Measurements from ENCODE around the gene ORMDL3. TPM values are rescaled to one million over a fixed set of nuclear protein-coding genes. Genes with fewer than 3 reads are reported as not detected.
A peak's percentile ranks its signal among the peaks of the same experiment; 100 is the strongest.

Gene ORMDL3
- total RNA-seq, 1 experiment from 2014 or later = 18.0 TPM

- Histone ChIP-seq H3K27me3 (replicated peaks; ENCODE audit: insufficient read depth, low read depth, low read length, poor library complexity) (no peaks in the 10 kb centered on the region), H3K36me3 (ENCODE audit: insufficient read depth, low read length, poor library complexity, severe bottlenecking) (no peaks in the 10 kb centered on the region), H3K27ac (ENCODE audit: low read depth, low read length, poor library complexity, severe bottlenecking) (no peak overlapping the region), H3K9me3 (ENCODE audit: low read depth, low read length, poor library complexity, severe bottlenecking) (no peaks in the 10 kb centered on the region), H3K4me3 (ENCODE audit: low read depth, low read length, poor library complexity, severe bottlenecking) (no peak overlapping the region), H3K4me1 (ENCODE audit: insufficient read depth, low read length, poor library complexity, severe bottlenecking) (no peaks in the 10 kb centered on the region)
- TF ChIP-seq EZH2 (IDR thresholded peaks at IDR 0.05; ENCODE audit: borderline replicate concordance, low read depth, low read length, poor library complexity, severe bottlenecking) (no peak), CTCF (conservative IDR thresholded peaks at IDR 0.05; ENCODE audit: low read depth, low read length) (no peak)
- ChIA-PET CTCF (no interaction called here), POLR2A (ENCODE audit: low non-redundant PET) (no interaction called here)
- no peak for DNase-seq (ENCODE audit: low spot score)
- intact Hi-C loops (cut with micrococcal nuclease; ENCODE audit: unreplicated experiment) = no loop called here
- no TSS peak for BruUV-seq (replicated peaks)
Observed at GRCh38 chr17:39923230-39923629, 4.2 kb downstream of the ORMDL3 start.

GRCh38 chr17:39922006-39922405 lies 5.4 kb downstream of the ORMDL3 start:
- no peaks in the 10 kb centered on the region for H3K27me3 ChIP-seq (replicated peaks; ENCODE audit: insufficient read depth, low read depth, low read length, poor library complexity)
- no peak overlapping the region for H3K4me3 ChIP-seq (ENCODE audit: low read depth, low read length, poor library complexity, severe bottlenecking)
- ChIA-PET CTCF (no interaction called here), POLR2A (ENCODE audit: low non-redundant PET) (no interaction called here)
- TF ChIP-seq CTCF (conservative IDR thresholded peaks at IDR 0.05; ENCODE audit: low read depth, low read length) (no peak), EZH2 (IDR thresholded peaks at IDR 0.05; ENCODE audit: borderline replicate concordance, low read depth, low read length, poor library complexity, severe bottlenecking) (no peak)
- H3K9me3 ChIP-seq (ENCODE audit: low read depth, low read length, poor library complexity, severe bottlenecking) = no peaks in the 10 kb centered on the region
- no TSS peak for BruUV-seq (replicated peaks)
- intact Hi-C loops (cut with micrococcal nuclease; ENCODE audit: unreplicated experiment) = no loop called here
- H3K36me3 ChIP-seq (ENCODE audit: insufficient read depth, low read length, poor library complexity, severe bottlenecking) = no peaks in the 10 kb centered on the region
- no peak overlapping the region for H3K27ac ChIP-seq (ENCODE audit: low read depth, low read length, poor library complexity, severe bottlenecking)
- no peak for DNase-seq (ENCODE audit: low spot score)
- H3K4me1 ChIP-seq (ENCODE audit: insufficient read depth, low read length, poor library complexity, severe bottlenecking) = no peaks in the 10 kb centered on the region

GRCh38 chr17:39921323-39921722 lies 6.1 kb downstream of the ORMDL3 start:
- DNase-seq (ENCODE audit: low spot score) = no peak
- TF ChIP-seq EZH2 (IDR thresholded peaks at IDR 0.05; ENCODE audit: borderline replicate concordance, low read depth, low read length, poor library complexity, severe bottlenecking) (no peak), CTCF (conservative IDR thresholded peaks at IDR 0.05; ENCODE audit: low read depth, low read length) (no peak)
- Histone ChIP-seq H3K27ac (ENCODE audit: low read depth, low read length, poor library complexity, severe bottlenecking) (no peak overlapping the region), H3K4me1 (ENCODE audit: insufficient read depth, low read length, poor library complexity, severe bottlenecking) (no peaks in the 10 kb centered on the region), H3K4me3 (ENCODE audit: low read depth, low read length, poor library complexity, severe bottlenecking) (no peak overlapping the region), H3K9me3 (ENCODE audit: low read depth, low read length, poor library complexity, severe bottlenecking) (no peaks in the 10 kb centered on the region), H3K36me3 (ENCODE audit: insufficient read depth, low read length, poor library complexity, severe bottlenecking) (no peaks in the 10 kb centered on the region), H3K27me3 (replicated peaks; ENCODE audit: insufficient read depth, low read depth, low read length, poor library complexity) (no peaks in the 10 kb centered on the region)
- ChIA-PET POLR2A (ENCODE audit: low non-redundant PET) (no interaction called here), CTCF (no interaction called here)
- TSS peak; percentile 91 for BruUV-seq (replicated peaks)
- intact Hi-C loops (cut with micrococcal nuclease; ENCODE audit: unreplicated experiment) = no loop called here

Measured in A673 (cell line).